Germinal center (tissue), 1 donor: ENCODE results near the gene AKAP8L.
A peak's percentile ranks its signal among the peaks of the same experiment; 100 is the strongest.
"Not testable (repeated sequence)": the region's sequence is repeated elsewhere in the genome, so short reads cannot be mapped to it uniquely, and the experiment has no call there.

ENCODE experiments used
- DNase-seq: peaks from one replicate; pipeline ENCODE4 v3.0.0; 2012; ENCODE audit warnings: mixed read lengths, low spot score

Gene AKAP8L

GRCh38 chr19:15353908-15354307 is 64.9 kb downstream of the AKAP8L start:
- no peak for DNase-seq

- DNase-seq, result not testable (repeated sequence)
Measured at GRCh38 chr19:15352535-15352934, 66.3 kb downstream of the AKAP8L start.

- not testable (repeated sequence) for DNase-seq
Measured at GRCh38 chr19:15341328-15341727, 77.5 kb downstream of the AKAP8L start.

GRCh38 chr19:15340086-15340485 is 78.7 kb downstream of the AKAP8L start:
- DNase-seq, result no peak

GRCh38 chr19:15337202-15337601 is 81.6 kb downstream of the AKAP8L start:
- no peak for DNase-seq

- DNase-seq, result not testable (repeated sequence)
Measured at GRCh38 chr19:15335992-15336391, 82.8 kb downstream of the AKAP8L start.

- peak; percentile 91 for DNase-seq
Measured at GRCh38 chr19:15332311-15332996, 86.3 kb downstream of the AKAP8L start, which contains the start of gene BRD4. Gene BRD4, minus strand, starts transcription at chr19:15332539. Its CDS starts 59,440 bp downstream, at chr19:15273099.

- DNase-seq, result peak; percentile 80
Measured at GRCh38 chr19:15331419-15332310, 87.1 kb downstream of the AKAP8L start.

GRCh38 chr19:15330801-15331418 is 87.9 kb downstream of the AKAP8L start:
- DNase-seq, result no peak
